ENCODE data around the gene PEAK1. TPM values are rescaled to one million over a fixed set of nuclear protein-coding genes. Genes with fewer than 3 reads are reported as not detected.

PEAK1 gene
- total RNA-seq, 4 donors from 2014 or later: 78.3 to 112 (median 95.2) TPM

DNA sequence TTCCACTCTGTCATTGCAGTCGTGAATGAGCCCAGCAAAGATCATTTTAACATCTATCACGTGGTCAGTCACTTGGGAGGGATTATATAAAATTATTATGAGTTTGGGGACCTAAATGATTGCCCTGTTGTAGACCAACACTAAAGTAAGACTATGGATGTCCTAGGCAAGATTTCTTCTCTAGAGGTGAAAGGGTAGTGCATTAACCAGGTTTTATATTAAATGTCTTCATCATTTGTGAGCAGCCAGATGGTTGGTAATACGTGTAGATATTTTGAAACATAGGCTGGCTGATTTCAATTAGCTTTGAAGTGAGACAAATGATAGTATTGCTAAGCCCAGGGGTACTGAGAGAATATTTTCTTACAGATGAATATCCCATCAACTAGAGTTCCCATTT lies 198.7 kb downstream of the PEAK1 start:
- Histone ChIP-seq H3K36me3 (peaks cover 0 to 4% (median 0%) of the 10 kb centered on the region in 3 donors), H3K4me1 (peaks cover 0 to 39% (median under 1%) of the 10 kb centered on the region in 4 donors), H3K4me3 (no peak overlapping the region), H3K9me3 (no peaks in the 10 kb centered on the region), H3K27ac (no peak overlapping the region), H3K27me3 (no peaks in the 10 kb centered on the region)
- WGBS, 2 donors: 68 to 79% methylated on average over 3 of the region's 3 CpGs
- TF ChIP-seq POLR2A (IDR thresholded peaks at IDR 0.05) (no peak), CTCF (IDR thresholded peaks at IDR 0.05) (no peak), EP300 (IDR thresholded peaks at IDR 0.05) (no peak)
- no peak for DNase-seq (ENCODE audit: low spot score in 2 of 2)

DNA sequence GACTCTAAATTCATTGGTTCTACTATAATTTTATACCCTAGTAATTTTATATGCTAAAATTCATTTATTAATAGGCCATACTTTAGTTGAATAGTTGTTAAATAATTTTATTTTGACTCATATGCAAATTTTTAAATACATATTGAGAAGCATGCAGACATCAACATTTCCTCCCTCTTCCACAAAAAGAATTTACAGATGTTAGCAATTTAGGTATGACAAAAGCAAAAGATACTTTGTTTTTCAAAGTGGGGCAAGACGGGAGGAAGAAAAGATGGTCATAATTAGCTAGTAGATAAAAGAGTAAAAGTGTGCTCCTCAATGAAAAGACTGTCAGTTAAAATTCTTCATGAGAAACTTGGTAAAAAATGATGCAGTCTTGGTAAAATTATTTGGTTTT lies 200.1 kb downstream of the PEAK1 start:
- no peak overlapping the region for H3K4me3 ChIP-seq
- no peak for DNase-seq (ENCODE audit: low spot score in 2 of 2)
- peaks cover 0 to 34% (median 0%) of the 10 kb centered on the region in 4 donors for H3K4me1 ChIP-seq
- H3K27me3 ChIP-seq: no peaks in the 10 kb centered on the region
- no peak overlapping the region for H3K27ac ChIP-seq
- 69 to 73% methylated on average over 1 of the region's 1 CpG for WGBS, 2 donors
- TF ChIP-seq EP300 (IDR thresholded peaks at IDR 0.05) (no peak), POLR2A (IDR thresholded peaks at IDR 0.05) (no peak), CTCF (IDR thresholded peaks at IDR 0.05) (no peak)
- H3K36me3 ChIP-seq: peaks cover 0 to 4% (median 0%) of the 10 kb centered on the region in 3 donors
- H3K9me3 ChIP-seq: no peaks in the 10 kb centered on the region

DNA sequence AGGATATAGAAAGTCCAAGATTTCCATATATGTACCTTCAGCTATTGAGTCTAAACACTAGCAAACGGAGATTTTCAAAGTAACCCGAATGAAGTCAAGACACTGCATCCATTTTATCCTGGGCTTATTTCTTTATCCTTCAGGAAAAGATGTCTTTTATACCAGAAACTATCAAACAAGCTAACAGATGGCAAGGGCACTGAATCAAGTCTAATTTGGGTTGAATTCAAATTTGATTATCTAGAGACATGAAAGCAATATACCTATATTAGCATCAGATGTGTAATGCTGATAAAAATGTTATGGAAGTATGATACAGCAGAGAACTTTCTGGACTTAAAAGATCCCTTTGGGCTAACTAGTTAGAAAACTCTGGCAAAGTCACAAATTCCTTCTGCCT lies 210.7 kb downstream of the PEAK1 start:
- Histone ChIP-seq H3K4me3 (no peak overlapping the region), H3K27me3 (no peaks in the 10 kb centered on the region), H3K4me1 (no peaks in the 10 kb centered on the region), H3K9me3 (peaks cover 0 to 4% (median 0%) of the 10 kb centered on the region in 4 donors), H3K36me3 (peaks cover 0 to 19% (median 0%) of the 10 kb centered on the region in 3 donors), H3K27ac (no peak overlapping the region)
- TF ChIP-seq EP300 (IDR thresholded peaks at IDR 0.05) (no peak), CTCF (IDR thresholded peaks at IDR 0.05) (no peak), POLR2A (IDR thresholded peaks at IDR 0.05) (no peak)
- no peak for DNase-seq (ENCODE audit: low spot score in 2 of 2)
- 91 to 92% methylated on average over 2 of the region's 2 CpGs for WGBS, 2 donors

DNA sequence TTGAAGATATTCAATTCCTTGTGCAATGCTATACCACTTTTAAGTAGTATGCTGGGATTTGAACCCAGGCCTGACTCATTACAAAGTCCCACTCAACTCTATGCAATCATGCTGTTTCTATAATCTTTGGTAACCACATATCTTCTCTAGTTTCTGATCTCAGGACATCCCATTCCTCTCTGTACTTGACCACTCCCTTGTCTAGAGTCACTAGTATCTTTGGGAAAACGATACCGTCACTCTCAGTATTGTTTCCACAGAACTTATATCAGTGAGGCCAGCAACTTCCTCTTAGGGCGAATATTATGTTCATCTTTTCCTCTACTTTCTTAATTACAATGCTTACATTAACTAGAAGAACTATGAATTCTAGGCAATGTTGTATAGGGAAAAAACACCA lies 211.7 kb downstream of the PEAK1 start:
- WGBS, 2 donors: 85 to 88% methylated on average over 3 of the region's 3 CpGs
- Histone ChIP-seq H3K4me3 (no peak overlapping the region), H3K27ac (no peak overlapping the region), H3K27me3 (no peaks in the 10 kb centered on the region), H3K9me3 (peaks cover 0 to 4% (median 0%) of the 10 kb centered on the region in 4 donors), H3K4me1 (no peaks in the 10 kb centered on the region), H3K36me3 (peaks cover 0 to 19% (median 0%) of the 10 kb centered on the region in 3 donors)
- no peak for DNase-seq (ENCODE audit: low spot score in 2 of 2)
- no peak for TF ChIP-seq CTCF (IDR thresholded peaks at IDR 0.05)
- TF ChIP-seq POLR2A (IDR thresholded peaks at IDR 0.05): no peak
- no peak for TF ChIP-seq EP300 (IDR thresholded peaks at IDR 0.05)

DNA sequence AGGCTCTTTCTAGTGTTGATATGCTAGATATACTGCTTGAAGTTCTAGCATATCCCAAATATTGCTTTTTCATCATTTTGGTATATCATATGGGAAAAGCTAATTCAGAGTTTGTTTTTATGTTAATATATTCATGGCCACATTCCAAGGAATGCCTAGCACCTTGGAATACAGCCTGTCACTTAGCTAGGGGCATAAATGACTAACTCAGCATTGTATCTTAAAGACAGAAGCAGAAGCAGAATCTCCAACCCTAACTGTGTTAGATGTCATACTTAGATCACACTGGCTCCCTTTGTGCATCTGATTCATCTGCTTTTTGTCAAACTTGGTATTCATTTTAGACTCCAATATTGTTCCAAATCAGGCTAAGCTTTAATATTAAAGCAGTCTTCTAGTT lies 218.2 kb downstream of the PEAK1 start:
- Histone ChIP-seq H3K9me3 (peaks cover 0 to 12% (median 5%) of the 10 kb centered on the region in 4 donors), H3K36me3 (peaks cover 0 to 39% (median 0%) of the 10 kb centered on the region in 3 donors), H3K27me3 (no peaks in the 10 kb centered on the region), H3K4me3 (no peak overlapping the region), H3K27ac (no peak overlapping the region), H3K4me1 (no peaks in the 10 kb centered on the region)
- TF ChIP-seq CTCF (IDR thresholded peaks at IDR 0.05) (no peak), POLR2A (IDR thresholded peaks at IDR 0.05) (no peak)
- DNase-seq (ENCODE audit: low spot score in 2 of 2): no peak
